Measurements from ENCODE around the gene ADAM22.

The ADAM22 gene, protein sequence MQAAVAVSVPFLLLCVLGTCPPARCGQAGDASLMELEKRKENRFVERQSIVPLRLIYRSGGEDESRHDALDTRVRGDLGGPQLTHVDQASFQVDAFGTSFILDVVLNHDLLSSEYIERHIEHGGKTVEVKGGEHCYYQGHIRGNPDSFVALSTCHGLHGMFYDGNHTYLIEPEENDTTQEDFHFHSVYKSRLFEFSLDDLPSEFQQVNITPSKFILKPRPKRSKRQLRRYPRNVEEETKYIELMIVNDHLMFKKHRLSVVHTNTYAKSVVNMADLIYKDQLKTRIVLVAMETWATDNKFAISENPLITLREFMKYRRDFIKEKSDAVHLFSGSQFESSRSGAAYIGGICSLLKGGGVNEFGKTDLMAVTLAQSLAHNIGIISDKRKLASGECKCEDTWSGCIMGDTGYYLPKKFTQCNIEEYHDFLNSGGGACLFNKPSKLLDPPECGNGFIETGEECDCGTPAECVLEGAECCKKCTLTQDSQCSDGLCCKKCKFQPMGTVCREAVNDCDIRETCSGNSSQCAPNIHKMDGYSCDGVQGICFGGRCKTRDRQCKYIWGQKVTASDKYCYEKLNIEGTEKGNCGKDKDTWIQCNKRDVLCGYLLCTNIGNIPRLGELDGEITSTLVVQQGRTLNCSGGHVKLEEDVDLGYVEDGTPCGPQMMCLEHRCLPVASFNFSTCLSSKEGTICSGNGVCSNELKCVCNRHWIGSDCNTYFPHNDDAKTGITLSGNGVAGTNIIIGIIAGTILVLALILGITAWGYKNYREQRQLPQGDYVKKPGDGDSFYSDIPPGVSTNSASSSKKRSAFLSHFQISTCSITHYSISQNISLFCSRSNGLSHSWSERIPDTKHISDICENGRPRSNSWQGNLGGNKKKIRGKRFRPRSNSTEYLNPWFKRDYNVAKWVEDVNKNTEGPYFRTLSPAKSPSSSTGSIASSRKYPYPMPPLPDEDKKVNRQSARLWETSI

DNA sequence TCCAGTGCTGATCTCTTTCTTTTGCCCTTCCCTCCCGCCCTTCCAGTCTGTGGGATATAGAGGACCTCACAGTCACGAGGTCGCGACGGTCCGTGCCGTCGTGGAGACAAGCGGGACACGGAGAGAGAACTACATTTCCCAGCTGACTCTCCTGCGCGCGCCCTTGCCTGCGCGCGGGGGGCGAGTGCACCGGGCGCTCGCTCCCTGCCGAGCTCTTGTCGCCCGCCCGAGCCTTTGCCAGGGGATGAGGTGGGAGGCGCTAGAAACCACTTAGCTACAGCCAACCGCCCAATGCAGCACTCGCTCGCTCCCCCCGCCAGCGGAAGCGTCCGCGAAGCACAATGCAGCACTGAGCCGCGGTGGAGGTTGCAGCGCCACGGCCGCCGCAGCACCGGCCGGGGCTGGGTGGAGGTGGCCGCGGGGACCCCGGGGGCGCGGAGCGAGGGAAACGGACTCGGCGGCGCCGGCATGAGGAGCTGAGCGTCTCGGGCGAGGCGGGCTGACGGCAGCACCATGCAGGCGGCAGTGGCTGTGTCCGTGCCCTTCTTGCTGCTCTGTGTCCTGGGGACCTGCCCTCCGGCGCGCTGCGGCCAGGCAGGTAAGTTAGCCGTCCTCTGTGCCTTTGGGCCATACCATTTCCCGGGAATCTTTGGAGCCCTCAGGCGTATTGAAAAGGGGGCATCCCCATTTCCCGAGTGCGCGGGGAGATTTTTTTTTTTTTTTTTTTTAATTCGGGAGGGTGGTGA lies at the start of gene ADAM22:
Gene ADAM22 (plus strand): TSS at position 299 of the 746 bp plus-strand sequence. CDS start 215 bp downstream, at position 514.
- CTCF ChIA-PET: interaction anchor here (0.6 to 0.7 kb wide), 3 partner anchors 31 to 205 kb away, joined by 3 read pairs; no protein-coding TSS in a partner anchor
- Histone ChIP-seq H3K4me1 (ENCODE audit: control insufficient read depth, insufficient read depth, low read length) (peaks cover 4% of the 10 kb centered on the region; the same call in 1 of the 2 replicates), H3K27ac (ENCODE audit: extremely low read depth, low read depth, low read length) (peak within 1 kb of the TSS; percentile 70), H3K4me3 (ENCODE audit: low read depth, low read length) (peak within 1 kb of the TSS; percentile 87), H3K9me3 (ENCODE audit: control insufficient read depth, insufficient read depth, low read depth, low read length) (no peaks in the 10 kb centered on the region), H3K36me3 (ENCODE audit: control insufficient read depth in 2 of 2, insufficient read depth in 1 of 2, low read length in 2 of 2) (peaks cover 0 to 4% of the 10 kb centered on the region in 2 experiments; a peak in 1 of 3 replicates)
- POLR2A ChIA-PET: interaction anchor here (0.6 to 1.8 kb wide), 17 partner anchors 9 to 714 kb away, joined by 3 to 13 read pairs (median 4); partner anchors contain the start of genes ABCB1, DBF4, SLC25A40 and TMEM243
- TF ChIP-seq SP3 (tag by site-specific recombination; IDR thresholded peaks at IDR 0.05): peak; percentile 62; the same call in 1 of the 2 replicates
- no peak for TF ChIP-seq ZNF302 (tag by site-specific recombination; IDR thresholded peaks at IDR 0.05; ENCODE audit: low read depth)
- no peak for TF ChIP-seq ZNF529 (tag by site-specific recombination; IDR thresholded peaks at IDR 0.05; ENCODE audit: insufficient replicate concordance)
- TF ChIP-seq ZNF266 (tag by site-specific recombination; IDR thresholded peaks at IDR 0.05; ENCODE audit: low read depth): no peak
- TF ChIP-seq, protein P1, sequence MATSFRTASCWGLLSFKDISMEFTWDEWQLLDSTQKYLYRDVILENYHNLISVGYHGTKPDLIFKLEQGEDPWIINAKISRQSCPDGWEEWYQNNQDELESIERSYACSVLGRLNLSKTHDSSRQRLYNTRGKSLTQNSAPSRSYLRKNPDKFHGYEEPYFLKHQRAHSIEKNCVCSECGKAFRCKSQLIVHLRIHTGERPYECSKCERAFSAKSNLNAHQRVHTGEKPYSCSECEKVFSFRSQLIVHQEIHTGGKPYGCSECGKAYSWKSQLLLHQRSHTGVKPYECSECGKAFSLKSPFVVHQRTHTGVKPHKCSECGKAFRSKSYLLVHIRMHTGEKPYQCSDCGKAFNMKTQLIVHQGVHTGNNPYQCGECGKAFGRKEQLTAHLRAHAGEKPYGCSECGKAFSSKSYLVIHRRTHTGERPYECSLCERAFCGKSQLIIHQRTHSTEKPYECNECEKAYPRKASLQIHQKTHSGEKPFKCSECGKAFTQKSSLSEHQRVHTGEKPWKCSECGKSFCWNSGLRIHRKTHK (tag by site-specific recombination; IDR thresholded peaks at IDR 0.05): no peak
- TF ChIP-seq ZNF48 (tag by site-specific recombination; IDR thresholded peaks at IDR 0.05): no peak
- no peak; the same call in 1 of the 2 replicates for TF ChIP-seq YY1 (tag by site-specific recombination; IDR thresholded peaks at IDR 0.05)
- TF ChIP-seq WT1 (tag by site-specific recombination; IDR thresholded peaks at IDR 0.05): no peak
- TF ChIP-seq ZNF560 (tag by site-specific recombination; IDR thresholded peaks at IDR 0.05; ENCODE audit: borderline replicate concordance): no peak
- TF ChIP-seq ZNF549 (tag by site-specific recombination; IDR thresholded peaks at IDR 0.05): no peak
- no peak for TF ChIP-seq ZNF354C (tag by site-specific recombination; IDR thresholded peaks at IDR 0.05; ENCODE audit: borderline replicate concordance, low read depth)
- TF ChIP-seq ZNF843 (tag by site-specific recombination; IDR thresholded peaks at IDR 0.05): no peak
- TF ChIP-seq, protein P2, sequence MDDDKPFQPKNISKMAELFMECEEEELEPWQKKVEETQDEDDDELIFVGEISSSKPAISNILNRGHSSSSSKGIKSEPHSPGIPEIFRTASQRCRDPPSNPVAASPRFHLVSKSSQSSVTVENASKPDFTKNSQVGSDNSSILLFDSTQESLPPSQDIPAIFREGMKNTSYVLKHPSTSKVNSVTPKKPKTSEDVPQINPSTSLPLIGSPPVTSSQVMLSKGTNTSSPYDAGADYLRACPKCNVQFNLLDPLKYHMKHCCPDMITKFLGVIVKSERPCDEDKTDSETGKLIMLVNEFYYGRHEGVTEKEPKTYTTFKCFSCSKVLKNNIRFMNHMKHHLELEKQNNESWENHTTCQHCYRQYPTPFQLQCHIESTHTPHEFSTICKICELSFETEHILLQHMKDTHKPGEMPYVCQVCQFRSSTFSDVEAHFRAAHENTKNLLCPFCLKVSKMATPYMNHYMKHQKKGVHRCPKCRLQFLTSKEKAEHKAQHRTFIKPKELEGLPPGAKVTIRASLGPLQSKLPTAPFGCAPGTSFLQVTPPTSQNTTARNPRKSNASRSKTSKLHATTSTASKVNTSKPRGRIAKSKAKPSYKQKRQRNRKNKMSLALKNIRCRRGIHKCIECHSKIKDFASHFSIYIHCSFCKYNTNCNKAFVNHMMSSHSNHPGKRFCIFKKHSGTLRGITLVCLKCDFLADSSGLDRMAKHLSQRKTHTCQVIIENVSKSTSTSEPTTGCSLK (tag by site-specific recombination; IDR thresholded peaks at IDR 0.05): no peak
- no peak for TF ChIP-seq ZNF214 (tag by site-specific recombination; IDR thresholded peaks at IDR 0.05; ENCODE audit: borderline replicate concordance)
- TF ChIP-seq, protein P3, sequence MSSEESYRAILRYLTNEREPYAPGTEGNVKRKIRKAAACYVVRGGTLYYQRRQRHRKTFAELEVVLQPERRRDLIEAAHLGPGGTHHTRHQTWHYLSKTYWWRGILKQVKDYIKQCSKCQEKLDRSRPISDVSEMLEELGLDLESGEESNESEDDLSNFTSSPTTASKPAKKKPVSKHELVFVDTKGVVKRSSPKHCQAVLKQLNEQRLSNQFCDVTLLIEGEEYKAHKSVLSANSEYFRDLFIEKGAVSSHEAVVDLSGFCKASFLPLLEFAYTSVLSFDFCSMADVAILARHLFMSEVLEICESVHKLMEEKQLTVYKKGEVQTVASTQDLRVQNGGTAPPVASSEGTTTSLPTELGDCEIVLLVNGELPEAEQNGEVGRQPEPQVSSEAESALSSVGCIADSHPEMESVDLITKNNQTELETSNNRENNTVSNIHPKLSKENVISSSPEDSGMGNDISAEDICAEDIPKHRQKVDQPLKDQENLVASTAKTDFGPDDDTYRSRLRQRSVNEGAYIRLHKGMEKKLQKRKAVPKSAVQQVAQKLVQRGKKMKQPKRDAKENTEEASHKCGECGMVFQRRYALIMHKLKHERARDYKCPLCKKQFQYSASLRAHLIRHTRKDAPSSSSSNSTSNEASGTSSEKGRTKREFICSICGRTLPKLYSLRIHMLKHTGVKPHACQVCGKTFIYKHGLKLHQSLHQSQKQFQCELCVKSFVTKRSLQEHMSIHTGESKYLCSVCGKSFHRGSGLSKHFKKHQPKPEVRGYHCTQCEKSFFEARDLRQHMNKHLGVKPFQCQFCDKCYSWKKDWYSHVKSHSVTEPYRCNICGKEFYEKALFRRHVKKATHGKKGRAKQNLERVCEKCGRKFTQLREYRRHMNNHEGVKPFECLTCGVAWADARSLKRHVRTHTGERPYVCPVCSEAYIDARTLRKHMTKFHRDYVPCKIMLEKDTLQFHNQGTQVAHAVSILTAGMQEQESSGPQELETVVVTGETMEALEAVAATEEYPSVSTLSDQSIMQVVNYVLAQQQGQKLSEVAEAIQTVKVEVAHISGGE (tag by site-specific recombination; conservative IDR thresholded peaks at IDR 0.05; ENCODE audit: low read depth): peak; percentile 87
- TF ChIP-seq ZNF10 (tag by site-specific recombination; IDR thresholded peaks at IDR 0.05): no peak
- TF ChIP-seq, protein P4, sequence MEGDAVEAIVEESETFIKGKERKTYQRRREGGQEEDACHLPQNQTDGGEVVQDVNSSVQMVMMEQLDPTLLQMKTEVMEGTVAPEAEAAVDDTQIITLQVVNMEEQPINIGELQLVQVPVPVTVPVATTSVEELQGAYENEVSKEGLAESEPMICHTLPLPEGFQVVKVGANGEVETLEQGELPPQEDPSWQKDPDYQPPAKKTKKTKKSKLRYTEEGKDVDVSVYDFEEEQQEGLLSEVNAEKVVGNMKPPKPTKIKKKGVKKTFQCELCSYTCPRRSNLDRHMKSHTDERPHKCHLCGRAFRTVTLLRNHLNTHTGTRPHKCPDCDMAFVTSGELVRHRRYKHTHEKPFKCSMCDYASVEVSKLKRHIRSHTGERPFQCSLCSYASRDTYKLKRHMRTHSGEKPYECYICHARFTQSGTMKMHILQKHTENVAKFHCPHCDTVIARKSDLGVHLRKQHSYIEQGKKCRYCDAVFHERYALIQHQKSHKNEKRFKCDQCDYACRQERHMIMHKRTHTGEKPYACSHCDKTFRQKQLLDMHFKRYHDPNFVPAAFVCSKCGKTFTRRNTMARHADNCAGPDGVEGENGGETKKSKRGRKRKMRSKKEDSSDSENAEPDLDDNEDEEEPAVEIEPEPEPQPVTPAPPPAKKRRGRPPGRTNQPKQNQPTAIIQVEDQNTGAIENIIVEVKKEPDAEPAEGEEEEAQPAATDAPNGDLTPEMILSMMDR (tag by site-specific recombination; IDR thresholded peaks at IDR 0.05): peak; percentile 66; the same call in 1 of the 2 replicates
- TF ChIP-seq, protein P5, sequence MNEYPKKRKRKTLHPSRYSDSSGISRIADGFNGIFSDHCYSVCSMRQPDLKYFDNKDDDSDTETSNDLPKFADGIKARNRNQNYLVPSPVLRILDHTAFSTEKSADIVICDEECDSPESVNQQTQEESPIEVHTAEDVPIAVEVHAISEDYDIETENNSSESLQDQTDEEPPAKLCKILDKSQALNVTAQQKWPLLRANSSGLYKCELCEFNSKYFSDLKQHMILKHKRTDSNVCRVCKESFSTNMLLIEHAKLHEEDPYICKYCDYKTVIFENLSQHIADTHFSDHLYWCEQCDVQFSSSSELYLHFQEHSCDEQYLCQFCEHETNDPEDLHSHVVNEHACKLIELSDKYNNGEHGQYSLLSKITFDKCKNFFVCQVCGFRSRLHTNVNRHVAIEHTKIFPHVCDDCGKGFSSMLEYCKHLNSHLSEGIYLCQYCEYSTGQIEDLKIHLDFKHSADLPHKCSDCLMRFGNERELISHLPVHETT (tag by site-specific recombination; IDR thresholded peaks at IDR 0.05): no peak
- TF ChIP-seq, protein P6, sequence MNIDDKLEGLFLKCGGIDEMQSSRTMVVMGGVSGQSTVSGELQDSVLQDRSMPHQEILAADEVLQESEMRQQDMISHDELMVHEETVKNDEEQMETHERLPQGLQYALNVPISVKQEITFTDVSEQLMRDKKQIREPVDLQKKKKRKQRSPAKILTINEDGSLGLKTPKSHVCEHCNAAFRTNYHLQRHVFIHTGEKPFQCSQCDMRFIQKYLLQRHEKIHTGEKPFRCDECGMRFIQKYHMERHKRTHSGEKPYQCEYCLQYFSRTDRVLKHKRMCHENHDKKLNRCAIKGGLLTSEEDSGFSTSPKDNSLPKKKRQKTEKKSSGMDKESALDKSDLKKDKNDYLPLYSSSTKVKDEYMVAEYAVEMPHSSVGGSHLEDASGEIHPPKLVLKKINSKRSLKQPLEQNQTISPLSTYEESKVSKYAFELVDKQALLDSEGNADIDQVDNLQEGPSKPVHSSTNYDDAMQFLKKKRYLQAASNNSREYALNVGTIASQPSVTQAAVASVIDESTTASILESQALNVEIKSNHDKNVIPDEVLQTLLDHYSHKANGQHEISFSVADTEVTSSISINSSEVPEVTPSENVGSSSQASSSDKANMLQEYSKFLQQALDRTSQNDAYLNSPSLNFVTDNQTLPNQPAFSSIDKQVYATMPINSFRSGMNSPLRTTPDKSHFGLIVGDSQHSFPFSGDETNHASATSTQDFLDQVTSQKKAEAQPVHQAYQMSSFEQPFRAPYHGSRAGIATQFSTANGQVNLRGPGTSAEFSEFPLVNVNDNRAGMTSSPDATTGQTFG (tag by site-specific recombination; IDR thresholded peaks at IDR 0.05; ENCODE audit: borderline replicate concordance): no peak

Measured in HEK293 (cell line).